Neural cell (in vitro differentiated cells): Measurements from ENCODE around the gene ESPL1. TPM values are rescaled to one million over a fixed set of nuclear protein-coding genes. Genes with fewer than 3 reads are reported as not detected.

Source experiments
- H2AFZ ChIP-seq: fragments of 200-600, 300-800 bp; sonication (generic), shearing (Covaris generic); 2 replicates; pipeline ENCODE4 v1.6.0; 2014; ENCODE audit warnings: low read depth, mild to moderate bottlenecking, antibody characterized with exemption, low read length, moderate library complexity
- H3F3A ChIP-seq: fragments of 200-600 bp; shearing (Covaris generic); 2 replicates; pipeline ENCODE4 v1.6.1; 2016; ENCODE audit warnings: mild to moderate bottlenecking, moderate library complexity, mixed read lengths, antibody characterized with exemption, low read length; ENCODE audit not compliant: insufficient read depth, poor library complexity, severe bottlenecking
- H3K27ac ChIP-seq: fragments of 200-600, 300-800 bp; sonication (generic), shearing (Covaris generic); 2 replicates; pipeline ENCODE4 v1.5.1; 2014; ENCODE audit warnings: mild to moderate bottlenecking, low read length, moderate library complexity
- H3K27me3 ChIP-seq: fragments of 300-800, 200-600 bp; sonication (generic), shearing (Covaris generic); 2 replicates; pipeline ENCODE4 v1.6.0; 2014; ENCODE audit warnings: mild to moderate bottlenecking, low read depth, low read length, moderate library complexity; ENCODE audit not compliant: insufficient read depth
- H3K36me3 ChIP-seq: fragments of 300-800, 200-600 bp; sonication (generic), shearing (Covaris generic); 2 replicates; pipeline ENCODE4 v1.5.1; 2014; ENCODE audit warnings: mild to moderate bottlenecking, antibody characterized with exemption, low read length, moderate library complexity; ENCODE audit not compliant: insufficient read depth
- H3K4me2 ChIP-seq: fragments of 300-800, 200-600 bp; sonication (generic), shearing (Covaris generic); 2 replicates; pipeline ENCODE4 v1.6.0; 2014; ENCODE audit warnings: mild to moderate bottlenecking, low read length
- H3K4me3 ChIP-seq: fragments of 300-800, 200-600 bp; sonication (generic), shearing (Covaris generic); 2 replicates; pipeline ENCODE4 v1.5.1; 2014; ENCODE audit warnings: mild to moderate bottlenecking, low read length, moderate library complexity
- H3K79me2 ChIP-seq: fragments of 200-600 bp; shearing (Covaris generic); replicated peaks from 2 replicates; pipeline ENCODE4 v1.6.0; 2014; ENCODE audit warnings: mild to moderate bottlenecking, low read length, moderate library complexity; ENCODE audit not compliant: insufficient read depth
- H3K9ac ChIP-seq: fragments of 300-800, 200-600 bp; sonication (generic), shearing (Covaris generic); 2 replicates; pipeline ENCODE4 v1.6.1; 2016; ENCODE audit warnings: mild to moderate bottlenecking, low read length, mixed read lengths
- H3K9me2 ChIP-seq: fragments of 200-600 bp; shearing (Covaris generic); 2 replicates; pipeline ENCODE4 v1.6.1; 2016; ENCODE audit warnings: mild to moderate bottlenecking, low read length, mixed read lengths; ENCODE audit not compliant: insufficient read depth
- H3K9me3 ChIP-seq: fragments of 200-600, 300-800 bp; sonication (generic), shearing (Covaris generic); 2 replicates; pipeline ENCODE4 v1.6.1; 2016; ENCODE audit warnings: mild to moderate bottlenecking, mixed run types, low read length, moderate library complexity, mixed read lengths
- H4K20me1 ChIP-seq: fragments of 200-600 bp; shearing (Covaris generic); 2 replicates; pipeline ENCODE4 v1.6.1; 2016; ENCODE audit warnings: mild to moderate bottlenecking, mixed run types; ENCODE audit not compliant: insufficient read depth
- CTCF ChIP-seq: fragments of 450-650 bp; IDR thresholded peaks from 2 replicates; pipeline ENCODE4 v1.5.1; 2014; ENCODE audit warnings: antibody characterized with exemption, mild to moderate bottlenecking, moderate library complexity; ENCODE audit not compliant: poor library complexity, severe bottlenecking
- EP300 ChIP-seq: fragments of 450-650 bp; conservative IDR thresholded peaks from 2 replicates; pipeline ENCODE4 v1.6.1; 2014; ENCODE audit warnings: antibody characterized with exemption, mild to moderate bottlenecking, moderate library complexity; ENCODE audit not compliant: poor library complexity, severe bottlenecking
- EZH2 ChIP-seq: fragments of 200-600, 300-800 bp; shearing (Covaris generic), sonication (generic); IDR thresholded peaks from 2 replicates; pipeline ENCODE4 v1.6.1; 2014; ENCODE audit warnings: antibody characterized with exemption, low read length, borderline replicate concordance, mild to moderate bottlenecking; ENCODE audit not compliant: insufficient read depth, poor library complexity, severe bottlenecking
- MXI1 ChIP-seq: fragments of 450-650 bp; conservative IDR thresholded peaks from 2 replicates; pipeline ENCODE4 v1.6.1; 2014; ENCODE audit warnings: antibody characterized with exemption, mild to moderate bottlenecking; ENCODE audit not compliant: poor library complexity, severe bottlenecking
- POLR2AphosphoS5 ChIP-seq: IDR thresholded peaks from 2 replicates; pipeline ENCODE4 v1.6.1; 2012
- RAD21 ChIP-seq: fragments of 450-650 bp; conservative IDR thresholded peaks from 2 replicates; pipeline ENCODE4 v1.6.1; 2014; ENCODE audit warnings: antibody characterized with exemption, mild to moderate bottlenecking, moderate library complexity
- REST ChIP-seq: IDR thresholded peaks from 2 replicates; pipeline ENCODE4 v1.6.1; 2012; ENCODE audit warnings: borderline replicate concordance
- SMC3 ChIP-seq: fragments of 450-650 bp; conservative IDR thresholded peaks from 2 replicates; pipeline ENCODE4 v1.6.1; 2014; ENCODE audit warnings: antibody characterized with exemption, mild to moderate bottlenecking, moderate library complexity; ENCODE audit not compliant: poor library complexity
- TAF1 ChIP-seq: IDR thresholded peaks from 2 replicates; pipeline ENCODE4 v1.6.1; 2012; ENCODE audit warnings: low read depth
- polyA plus RNA-seq: library from polyadenylated mRNA; depleted of rRNA; stranded (reverse); fragments of >200 nt; gene quantifications from 2 replicates; pipeline ENCODE4 v1.2.3, GENCODE V29; 2014

The ESPL1 gene
- polyA plus RNA-seq, 1 donor from 2014 or later, result 0.33 TPM

GRCh38 chr12:53334822-53335221 lies 66.7 kb downstream of the ESPL1 start:
- Histone ChIP-seq H3K79me2 (no peaks in the 10 kb centered on the region), H2AFZ (no peak overlapping the region), H3K9ac (no peak overlapping the region), H3K4me2 (no peak overlapping the region), H3F3A (no peaks in the 10 kb centered on the region), H4K20me1 (no peaks in the 10 kb centered on the region), H3K36me3 (no peaks in the 10 kb centered on the region), H3K27me3 (no peaks in the 10 kb centered on the region), H3K9me3 (no peaks in the 10 kb centered on the region), H3K4me3 (no peak overlapping the region), H3K9me2 (no peaks in the 10 kb centered on the region), H3K27ac (no peak overlapping the region)
- TF ChIP-seq CTCF (no peak), EZH2 (no peak), MXI1 (no peak), EP300 (no peak), TAF1 (no peak), REST (no peak), SMC3 (no peak), RAD21 (no peak), POLR2AphosphoS5 (no peak)

- no peak within 1 kb of the TSS for H2AFZ ChIP-seq
- H3K79me2 ChIP-seq, result no peaks in the 10 kb centered on the region
- no peaks in the 10 kb centered on the region for H3K36me3 ChIP-seq
- TF ChIP-seq RAD21, result no peak
- TF ChIP-seq CTCF, result no peak
- TF ChIP-seq SMC3, result no peak
- TF ChIP-seq TAF1, result no peak
- no peak for TF ChIP-seq REST
- TF ChIP-seq EP300, result no peak
- no peak for TF ChIP-seq POLR2AphosphoS5
- no peak for TF ChIP-seq MXI1
- no peak for TF ChIP-seq EZH2
- no peak within 1 kb of the TSS for H3K4me2 ChIP-seq
- no peak within 1 kb of the TSS for H3K9ac ChIP-seq
- H3K27me3 ChIP-seq, result no peaks in the 10 kb centered on the region
- no peak within 1 kb of the TSS for H3K4me3 ChIP-seq
- H3K9me3 ChIP-seq, result no peaks in the 10 kb centered on the region
- H4K20me1 ChIP-seq, result no peaks in the 10 kb centered on the region
- no peaks in the 10 kb centered on the region for H3F3A ChIP-seq
- H3K9me2 ChIP-seq, result no peaks in the 10 kb centered on the region
- H3K27ac ChIP-seq, result no peak within 1 kb of the TSS
These were observed 68.1 kb downstream of the ESPL1 start, which contains the start of gene SP7 for GRCh38 chr12:53336181-53336681. Gene SP7, minus strand, starts transcription at chr12:53336354. Its CDS starts 708 bp downstream, at chr12:53335646.
